Lung (tissue), 12 donors: ENCODE results near the gene BEND6. TPM values are rescaled to one million over a fixed set of nuclear protein-coding genes. Genes with fewer than 3 reads are reported as not detected.

Source experiments
- ATAC-seq: fragments of 200-7000 bp; cut with Tn5 transposase; one replicate; pipeline ENCODE4 v1.9.1; 2020; ENCODE audit warnings: moderate number of reproducible peaks; ENCODE audit not compliant: insufficient read depth, low FRiP score
- DNase-seq, 3 donors: peaks; one replicate each; pipeline ENCODE4 v3.0.0-alpha.2; 2013 to 2017
- H3K27ac ChIP-seq, 2 donors: one replicate each; pipeline ENCODE4 v1.5.1; 2013; ENCODE audit warnings: mild to moderate bottlenecking in 2 of 2, moderate library complexity in 2 of 2, control low read depth in 1 of 2, inconsistent platforms in 1 of 2, low read depth in 1 of 2, low read length in 1 of 2
- H3K27me3 ChIP-seq, 3 donors: one replicate each; pipeline ENCODE4 v1.5.1; 2013; ENCODE audit warnings: low read length in 2 of 3; ENCODE audit not compliant: control insufficient read depth in 3 of 3, insufficient read depth in 3 of 3
- H3K36me3 ChIP-seq, 4 donors: one replicate each; pipeline ENCODE4 v1.5.1; 2013; ENCODE audit warnings: low read length in 4 of 4, mild to moderate bottlenecking in 1 of 4, moderate library complexity in 1 of 4; ENCODE audit not compliant: control insufficient read depth in 4 of 4, insufficient read depth in 4 of 4
- H3K4me1 ChIP-seq, 5 donors: one replicate each; pipeline ENCODE4 v1.5.1; 2013; ENCODE audit warnings: low read length in 5 of 5, mild to moderate bottlenecking in 2 of 5, moderate library complexity in 1 of 5; ENCODE audit not compliant: control insufficient read depth in 5 of 5, insufficient read depth in 5 of 5
- H3K4me3 ChIP-seq: one replicate; pipeline ENCODE4 v1.5.1; 2013; ENCODE audit warnings: mild to moderate bottlenecking, control low read depth, moderate library complexity
- H3K9ac ChIP-seq, 2 donors: one replicate each; pipeline ENCODE4 v1.5.1; 2013; ENCODE audit warnings: low read length in 2 of 2, control low read depth in 1 of 2; ENCODE audit not compliant: insufficient read depth in 1 of 2
- H3K9me3 ChIP-seq, 4 donors: one replicate each; pipeline ENCODE4 v1.5.1; 2013; ENCODE audit warnings: low read length in 3 of 4, mild to moderate bottlenecking in 1 of 4, moderate library complexity in 1 of 4; ENCODE audit not compliant: control insufficient read depth in 4 of 4, insufficient read depth in 3 of 4
- CTCF ChIP-seq: IDR thresholded peaks from 2 replicates; pipeline ENCODE4 v1.5.1; 2012; ENCODE audit warnings: mild to moderate bottlenecking; ENCODE audit errors: control extremely low read depth, extremely low read depth
- WGBS, 2 donors: extraction: QIAGEN DNeasy Blood & Tissue Kit; methylation state at CpG; one replicate each; pipeline ENCODE4 v1.1.7; 2013; 5-methylcytosine and 5-hydroxymethylcytosine counted together
- polyA plus RNA-seq, 2 donors: library from polyadenylated mRNA; stranded (reverse); fragments of 200-250 nt; gene quantifications; one replicate each; pipeline ENCODE4 v1.2.1, GENCODE V29; 2013
- total RNA-seq, 2 donors: library from RNA; depleted of rRNA in 1 of 2; stranded (reverse); fragments of >200 nt in 1 of 2; gene quantifications; one replicate each; pipeline ENCODE4 v1.2.1, GENCODE V29; 2014 to 2021
- donor health status: control.
- donor health status: control.
- donor health status: Bipolar disorder and iron deficiency.
- donor health status: healthy.
- donor health status: DM: yes; HTN: yes; CAD: no.

The BEND6 gene
- total and polyA plus RNA-seq, 4 donors: 0.23 to 0.95 (median 0.51) TPM

GRCh38 chr6:57069920-57070331, 115.0 kb downstream of the BEND6 start:
- TF ChIP-seq CTCF: no peak
- no peak overlapping the region for H3K4me3 ChIP-seq
- DNase-seq (no peak), ATAC-seq (no peak)
- H3K27me3 ChIP-seq: no peaks in the 10 kb centered on the region
- WGBS, 2 donors: 89 to 92% methylated on average over 9 of the region's 9 CpGs
- H3K9ac ChIP-seq: no peak overlapping the region
- H3K9me3 ChIP-seq: no peaks in the 10 kb centered on the region
- H3K4me1 ChIP-seq: peaks cover 0 to 4% (median 0%) of the 10 kb centered on the region in 5 donors
- peaks cover 0 to 11% (median 5%) of the 10 kb centered on the region in 4 donors for H3K36me3 ChIP-seq
- H3K27ac ChIP-seq: no peak overlapping the region

GRCh38 chr6:57072108-57072507, 117.2 kb downstream of the BEND6 start:
- WGBS, 2 donors: 87 to 90% methylated on average over 3 of the region's 3 CpGs
- H3K9ac ChIP-seq: no peak overlapping the region

GRCh38 chr6:57074383-57074782, 119.5 kb downstream of the BEND6 start:
- peaks cover 0 to 3% (median 0%) of the 10 kb centered on the region in 5 donors for H3K4me1 ChIP-seq
- no peaks in the 10 kb centered on the region for H3K27me3 ChIP-seq
- no peak for ATAC-seq
- no peak overlapping the region for H3K27ac ChIP-seq
- H3K36me3 ChIP-seq: peaks cover 0 to 5% (median 0%) of the 10 kb centered on the region in 4 donors
- no peaks in the 10 kb centered on the region for H3K9me3 ChIP-seq
- TF ChIP-seq CTCF: no peak
- 95 to 96% methylated on average over 8 of the region's 8 CpGs for WGBS, 2 donors
- no peak overlapping the region for H3K9ac ChIP-seq
- DNase-seq: no peak
- H3K4me3 ChIP-seq: no peak overlapping the region

More at GRCh38 chr6:57072108-57072507, 117.2 kb downstream of the BEND6 start:
- Histone ChIP-seq H3K9me3 (no peaks in the 10 kb centered on the region), H3K27ac (no peak overlapping the region), H3K4me3 (no peak overlapping the region), H3K36me3 (peaks cover 0 to 5% (median 0%) of the 10 kb centered on the region in 4 donors), H3K4me1 (peaks cover 0 to 4% (median 0%) of the 10 kb centered on the region in 5 donors), H3K27me3 (no peaks in the 10 kb centered on the region)
- no peak for TF ChIP-seq CTCF
- ATAC-seq (no peak), DNase-seq (no peak)

GRCh38 chr6:57075092-57075491, 120.2 kb downstream of the BEND6 start:
- Histone ChIP-seq H3K9ac (no peak overlapping the region), H3K27ac (no peak overlapping the region), H3K36me3 (peaks cover 0 to 5% (median 0%) of the 10 kb centered on the region in 4 donors), H3K4me3 (no peak overlapping the region), H3K9me3 (no peaks in the 10 kb centered on the region), H3K27me3 (no peaks in the 10 kb centered on the region), H3K4me1 (no peaks in the 10 kb centered on the region)
- DNase-seq (no peak), ATAC-seq (no peak)
- no peak for TF ChIP-seq CTCF
